GM18502 (cell line): Measurements from ENCODE around the gene SFRP2.

Source experiments
- ATAC-seq: cut with Tn5 transposase; IDR thresholded peaks from one replicate; pipeline ENCODE4 v1.9.1; 2021; ENCODE audit warnings: mild to moderate bottlenecking; ENCODE audit not compliant: unreplicated experiment, poor library complexity

The SFRP2 gene

GRCh38 chr4:153778383-153778782, 10.5 kb downstream of the SFRP2 start:
- ATAC-seq, result no peak

DNA sequence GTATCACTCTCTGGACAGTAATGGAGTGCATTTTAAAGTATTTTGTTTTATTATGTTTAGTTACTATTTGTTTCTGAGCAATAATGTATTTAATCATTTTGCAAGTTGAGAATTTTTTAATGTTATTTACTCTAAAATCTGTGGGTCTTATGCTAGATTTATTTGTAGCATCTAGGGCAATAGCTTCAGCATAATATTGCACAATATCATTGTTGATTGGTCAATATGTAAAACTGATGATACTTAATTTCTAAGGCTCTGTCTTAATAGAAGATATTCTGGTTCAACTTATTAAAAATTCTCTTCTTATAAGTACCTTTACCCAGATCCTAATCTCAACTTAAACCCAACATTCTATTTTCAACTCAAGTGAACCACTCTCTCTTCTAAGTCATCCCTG, 11.5 kb downstream of the SFRP2 start:
- ATAC-seq, result no peak

DNA sequence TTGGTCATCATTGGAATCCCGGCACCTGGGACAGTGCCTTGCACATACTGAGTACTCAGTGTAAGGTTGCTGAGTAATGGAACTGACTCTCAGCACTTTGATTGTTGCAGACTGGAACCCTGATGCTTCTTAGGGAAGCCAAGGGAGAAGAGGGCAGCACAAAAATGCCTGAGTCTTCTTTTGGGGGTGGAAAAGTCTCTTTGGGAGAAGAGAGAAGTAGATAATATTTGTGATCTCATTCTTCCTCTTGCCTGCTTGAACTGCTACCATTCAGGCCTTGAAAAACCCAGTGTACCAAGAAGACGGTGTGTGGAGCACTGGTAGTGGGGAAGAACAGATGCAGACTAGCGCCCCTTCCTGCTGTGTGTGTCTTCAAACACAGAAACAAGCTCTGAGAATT, 12.3 kb downstream of the SFRP2 start:
- ATAC-seq, result no peak

DNA sequence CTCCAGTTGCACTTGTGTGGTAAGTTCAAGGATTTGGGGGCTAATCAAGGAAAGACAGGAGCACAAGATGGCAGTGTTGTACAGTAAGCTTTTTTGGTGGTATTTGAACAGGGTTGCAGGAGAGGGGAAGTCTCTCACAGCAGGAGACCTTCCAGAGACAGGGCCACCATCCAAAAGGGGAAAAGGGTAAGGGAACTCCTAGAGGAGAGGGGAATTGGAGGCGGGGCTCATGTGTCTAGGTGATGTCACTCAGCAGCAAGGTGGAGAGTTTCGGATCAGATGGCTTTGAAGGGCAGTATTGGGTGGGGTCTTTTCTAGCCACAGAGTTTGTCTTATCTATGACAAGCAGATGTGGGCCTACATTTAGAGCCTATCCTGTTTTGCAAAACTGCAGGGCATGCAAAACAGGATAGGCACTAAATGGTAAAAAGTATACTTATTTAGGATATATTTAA, 15.6 kb downstream of the SFRP2 start:
- no peak for ATAC-seq

GRCh38 chr4:153771046-153771445, 17.8 kb downstream of the SFRP2 start:
- no peak for ATAC-seq

DNA sequence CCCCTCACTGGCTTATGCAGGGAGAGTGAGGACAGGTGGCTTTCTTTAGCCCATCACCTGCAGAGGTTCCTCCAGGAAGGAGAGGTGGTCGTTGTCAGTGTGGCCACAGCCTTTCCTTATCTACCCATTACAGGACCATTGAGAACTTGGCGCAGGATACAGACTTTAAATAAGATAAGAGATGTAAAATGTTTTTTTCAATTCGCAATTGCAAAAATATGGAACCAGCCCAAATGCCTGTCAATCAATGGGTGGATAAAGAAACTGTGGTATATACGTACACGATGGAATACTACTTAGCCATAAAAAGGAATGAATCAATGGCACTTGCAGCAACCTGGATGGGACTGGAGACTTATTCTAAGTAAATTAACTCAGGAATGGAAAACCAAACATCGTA, 22.1 kb downstream of the SFRP2 start:
- no peak for ATAC-seq

GRCh38 chr4:153765894-153766293, 23.0 kb downstream of the SFRP2 start:
- ATAC-seq, result no peak

- ATAC-seq, result no peak
These were observed 24.1 kb downstream of the SFRP2 start for GRCh38 chr4:153764601-153765368.

- ATAC-seq, result no peak
These were observed 25.5 kb downstream of the SFRP2 start for GRCh38 chr4:153763404-153763803.

- ATAC-seq, result no peak
These were observed 29.2 kb downstream of the SFRP2 start, which contains the start of gene RNF175 for GRCh38 chr4:153759407-153760316. TSS of gene RNF175 (minus strand) at chr4:153760024. CDS start at chr4:153759862, 162 bp downstream.

DNA sequence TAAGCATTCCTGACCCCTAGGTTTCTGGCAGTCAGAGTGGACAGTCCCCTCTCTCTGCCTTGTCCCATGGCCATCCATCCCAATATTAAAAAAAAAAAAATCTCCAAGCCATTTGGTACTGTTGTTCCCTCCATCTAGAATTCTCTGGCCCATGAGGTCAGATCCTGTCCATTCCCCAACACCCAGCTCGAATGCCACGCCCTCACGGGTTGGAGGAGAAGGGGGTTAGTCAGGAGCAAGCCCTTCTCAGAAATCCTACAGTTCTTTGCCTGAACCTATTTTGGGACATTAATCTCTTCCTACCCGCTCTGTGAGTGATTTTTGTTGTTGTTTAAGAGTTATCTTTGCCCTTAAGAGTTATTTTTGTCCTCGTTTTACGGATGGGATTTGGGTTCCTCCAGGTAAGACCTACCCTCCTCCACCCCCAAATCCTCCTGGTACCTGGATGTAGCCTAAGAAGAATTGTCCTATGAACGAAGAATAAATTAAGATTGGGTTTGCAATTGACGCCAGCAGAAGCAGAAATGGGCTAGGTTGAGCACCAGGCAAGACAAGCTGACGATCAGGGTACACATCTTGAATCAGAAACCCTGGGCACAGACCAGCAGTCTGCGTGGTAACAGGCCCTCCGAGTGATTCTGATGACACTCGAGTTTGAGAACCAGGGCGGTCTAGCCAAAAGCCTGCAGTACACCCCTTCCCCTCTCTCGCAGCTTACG, 30.0 kb downstream of the SFRP2 start:
- ATAC-seq, result no peak

DNA sequence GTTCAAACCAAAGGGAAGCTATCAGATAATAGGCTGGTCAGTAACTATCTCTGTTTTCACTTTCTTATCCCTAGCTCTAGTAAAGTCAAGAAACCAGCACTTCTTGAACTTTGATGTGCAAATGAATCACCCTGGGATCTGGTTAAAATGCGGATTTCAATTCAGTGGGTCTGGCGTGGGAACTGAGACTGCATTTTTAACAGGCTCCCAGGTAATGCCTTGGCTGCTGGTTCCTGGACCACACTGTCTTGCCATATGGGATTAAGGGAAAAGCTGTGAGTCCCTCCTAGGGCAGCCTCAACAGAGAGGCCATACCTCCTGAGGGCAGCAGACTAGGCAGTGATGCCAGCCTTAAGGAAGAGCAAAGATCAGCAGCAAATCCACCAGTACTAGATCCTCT, 30.7 kb downstream of the SFRP2 start:
- no peak for ATAC-seq

- no peak for ATAC-seq
These were observed 31.5 kb downstream of the SFRP2 start for GRCh38 chr4:153757407-153757806.

DNA sequence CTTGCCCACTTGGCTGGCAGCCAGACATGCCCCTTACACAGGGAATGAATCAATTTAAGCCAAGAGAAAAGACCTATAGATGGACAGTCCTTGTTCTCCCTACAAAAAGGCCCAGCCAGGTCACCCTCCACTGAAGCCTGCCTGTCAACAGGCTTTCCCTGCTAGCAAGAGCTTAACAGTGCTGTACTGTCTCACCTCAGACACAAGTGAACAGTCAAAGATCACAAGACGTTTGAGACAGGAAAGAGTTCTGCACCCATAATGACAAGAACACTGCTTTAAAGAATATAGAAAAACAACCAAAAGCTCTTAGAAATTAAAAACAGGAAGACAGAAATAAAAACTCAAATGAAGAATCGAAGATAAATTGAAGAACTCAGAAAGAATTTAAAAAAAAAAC, 33.7 kb downstream of the SFRP2 start:
- ATAC-seq, result no peak

DNA sequence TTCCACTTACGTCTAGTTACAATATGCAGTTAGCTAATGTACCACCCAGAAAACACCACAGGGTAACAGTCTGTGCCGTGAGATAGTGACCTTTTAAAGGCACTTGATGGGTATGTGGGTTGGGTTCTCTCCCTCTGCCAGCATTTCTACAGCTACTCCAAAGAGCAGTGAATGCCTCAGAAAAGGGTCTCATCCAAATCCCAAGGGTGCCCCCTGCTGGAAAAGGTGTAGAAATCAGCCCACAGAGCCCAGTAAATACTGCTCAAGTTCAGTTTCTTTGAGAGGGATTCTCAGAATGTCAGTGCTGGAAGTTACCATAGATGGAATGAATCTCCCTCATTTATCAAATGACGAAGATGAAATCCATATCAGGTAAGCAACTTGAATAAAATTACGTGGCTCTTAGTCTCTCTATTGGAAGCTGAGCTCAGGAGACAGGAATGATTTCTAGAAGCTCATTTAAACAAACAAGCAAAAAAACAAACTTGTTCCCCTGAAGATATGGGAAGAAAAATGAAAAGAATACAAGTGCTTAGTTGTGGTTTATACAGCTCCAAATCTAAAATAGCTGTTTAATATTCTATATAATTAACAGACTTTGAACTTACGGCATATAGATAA, 38.6 kb downstream of the SFRP2 start:
- peak; percentile 85 for ATAC-seq

DNA sequence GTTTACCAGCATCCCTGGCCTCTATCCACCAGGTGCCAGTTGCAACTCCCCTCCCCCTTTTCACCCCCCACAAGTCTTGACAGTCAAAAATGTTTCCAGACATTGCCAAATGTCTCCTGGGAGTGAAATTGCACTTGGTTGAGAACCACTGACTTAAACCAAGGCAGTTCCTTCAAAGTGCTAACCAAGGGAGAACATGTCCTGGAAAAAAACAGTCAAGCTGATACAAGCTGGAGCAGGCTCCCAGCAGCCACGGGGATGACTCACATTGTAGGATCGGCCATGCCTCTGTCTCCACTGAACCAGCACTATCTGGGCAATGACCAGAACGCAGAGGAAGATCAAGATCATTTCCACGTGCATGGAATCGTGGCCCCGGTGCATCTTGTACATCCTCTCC, 40.5 kb downstream of the SFRP2 start:
- no peak for ATAC-seq

- no peak for ATAC-seq
These were observed 41.4 kb downstream of the SFRP2 start for GRCh38 chr4:153747406-153747955.

DNA sequence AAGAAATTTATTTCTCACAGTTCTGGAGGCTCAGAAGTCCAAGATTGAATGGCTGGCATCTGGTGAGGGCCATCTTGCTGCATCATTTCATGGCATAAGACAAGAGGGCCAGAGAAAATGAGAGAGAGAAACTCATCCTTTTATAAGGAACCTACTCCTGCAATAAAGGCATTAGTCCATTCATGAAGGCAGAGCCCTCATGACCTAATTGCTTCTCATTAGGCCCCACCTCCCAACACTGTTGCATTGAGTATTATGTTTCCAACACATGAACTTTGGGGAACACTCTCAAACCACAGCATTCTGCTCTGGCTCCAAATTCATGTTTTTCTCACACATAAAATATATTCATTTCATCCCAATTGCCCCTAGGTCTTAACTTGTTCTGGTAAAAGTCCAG, 43.2 kb downstream of the SFRP2 start:
- ATAC-seq, result no peak

DNA sequence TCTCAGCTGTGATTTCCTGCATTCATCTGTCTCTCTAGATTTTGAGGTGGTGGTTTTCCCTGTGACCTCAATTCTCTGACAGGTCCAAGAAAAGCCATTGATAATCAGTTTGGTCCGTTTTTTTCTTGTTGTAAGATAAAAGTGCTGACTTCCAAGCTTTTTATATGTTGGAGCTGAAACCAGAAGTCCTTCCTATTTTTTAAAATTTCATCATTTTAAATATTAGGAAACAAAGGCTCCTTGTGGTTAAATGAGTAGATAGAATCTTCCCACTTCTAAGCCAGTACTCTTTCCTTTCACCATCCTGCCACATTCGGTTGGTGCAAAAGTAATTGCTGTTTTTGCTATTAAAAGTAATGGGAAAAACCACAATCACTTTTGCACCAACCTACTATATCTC, 47.3 kb downstream of the SFRP2 start:
- ATAC-seq, result no peak

- no peak for ATAC-seq
These were observed 52.9 kb downstream of the SFRP2 start for GRCh38 chr4:153735906-153736461.
